ENCODE measurements around the gene SUMO2.

- no peak for TF ChIP-seq POLR2A (IDR thresholded peaks at IDR 0.05; ENCODE audit: low read depth, low read length)
- TF ChIP-seq POLR2AphosphoS5 (IDR thresholded peaks at IDR 0.05; ENCODE audit: low read depth, low read length) = no peak
- TF ChIP-seq SPI1 (IDR thresholded peaks at IDR 0.05; ENCODE audit: low read depth, low read length) = no peak
Measured at GRCh38 chr17:75194879-75195278, 12.1 kb upstream of the SUMO2 start.
